ENCODE data around the gene GPR21.

- TF ChIP-seq POLR2A (IDR thresholded peaks at IDR 0.05) (no peak), CTCF (IDR thresholded peaks at IDR 0.05 in 4 of 5, conservative IDR thresholded peaks at IDR 0.05 in 1 of 5) (no peak)
Observed at GRCh38 chr9:123002754-123003153, 30.7 kb upstream of the GPR21 start.
